ENCODE data around the gene PKIB.
"Not testable (repeated sequence)": the region's sequence is repeated elsewhere in the genome, so short reads cannot be mapped to it uniquely, and the experiment has no call there.

The PKIB gene, protein sequence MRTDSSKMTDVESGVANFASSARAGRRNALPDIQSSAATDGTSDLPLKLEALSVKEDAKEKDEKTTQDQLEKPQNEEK

DNA sequence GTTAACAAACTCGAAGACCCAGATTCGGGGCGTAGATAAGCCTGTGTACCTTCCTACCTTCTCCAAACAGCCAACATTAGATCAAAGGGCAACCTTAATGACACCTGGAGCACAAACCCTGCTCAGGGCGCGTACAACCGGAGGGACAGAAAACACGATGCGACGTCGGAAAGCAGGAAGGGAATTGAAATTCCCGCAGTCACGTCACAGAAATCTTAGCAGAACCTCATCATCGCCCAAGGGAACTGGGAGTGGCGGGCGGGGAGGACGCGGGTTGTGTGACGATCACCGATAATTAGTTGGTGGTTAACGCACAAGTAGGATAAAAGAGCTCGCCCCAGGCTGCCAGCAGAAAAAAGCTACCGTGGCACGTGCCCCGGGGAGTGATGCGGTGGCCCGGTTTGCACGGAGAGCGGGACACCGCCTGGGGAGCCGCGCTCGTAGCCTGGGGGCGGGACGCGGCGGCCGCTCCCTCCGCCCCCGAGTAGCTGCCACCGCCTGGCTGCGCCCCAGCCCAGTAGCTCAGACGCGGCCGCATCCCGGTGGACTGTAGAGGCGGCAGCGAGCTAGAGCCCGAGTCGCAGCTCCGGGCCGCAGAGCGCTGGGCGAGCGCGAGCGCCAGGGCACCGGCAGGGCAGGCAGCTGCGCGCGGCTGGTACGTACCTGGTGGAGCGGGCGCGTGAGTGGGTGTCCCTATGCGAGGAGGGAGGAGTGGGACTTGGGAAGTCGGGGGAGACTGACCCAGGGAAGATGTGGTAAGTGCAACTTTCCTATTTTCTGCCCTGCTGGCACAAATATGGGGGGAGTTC, at the start of gene PKIB:
TSS of gene PKIB (plus strand) at position 525 of the 809 bp plus-strand sequence. CDS start 107,390 bp downstream, outside the sequence.
- no peak for DNase-seq (ENCODE audit: low read depth in 2 of 2)

DNA sequence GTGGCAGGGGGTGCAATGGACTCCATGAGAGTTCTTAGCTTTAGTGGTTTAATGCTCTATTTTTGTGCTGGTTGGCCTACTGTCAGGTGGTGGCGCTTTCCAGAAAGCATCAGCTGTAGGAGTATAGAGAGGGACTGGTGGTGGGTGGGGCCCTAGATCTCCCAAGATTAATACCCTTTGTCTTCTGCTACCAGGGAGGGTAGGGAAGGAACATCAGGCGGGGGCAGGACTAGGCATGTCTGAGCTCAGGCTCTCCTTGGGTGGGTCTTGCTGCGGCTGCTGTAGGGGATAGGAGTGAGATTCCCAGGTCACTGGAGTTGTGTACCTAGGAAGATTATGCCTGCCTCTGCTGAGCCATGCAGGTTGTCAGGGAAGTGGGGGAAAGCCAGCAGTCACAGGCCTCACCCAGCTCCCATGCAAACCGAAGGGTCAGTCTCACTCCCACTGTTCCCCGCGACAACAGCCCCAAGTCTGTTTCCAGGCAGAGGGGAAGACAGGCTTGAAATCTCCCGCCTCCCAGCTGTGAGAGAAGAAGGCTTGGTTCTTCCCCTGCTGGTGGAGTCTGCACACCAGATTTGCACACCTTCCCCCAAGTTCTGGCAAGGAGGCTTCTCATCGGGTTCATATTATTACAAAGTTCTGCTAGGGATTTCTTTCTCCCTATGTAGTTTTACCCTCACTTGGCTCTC, 46.7 kb upstream of the PKIB start:
- DNase-seq (ENCODE audit: low read depth in 2 of 2): no peak

DNA sequence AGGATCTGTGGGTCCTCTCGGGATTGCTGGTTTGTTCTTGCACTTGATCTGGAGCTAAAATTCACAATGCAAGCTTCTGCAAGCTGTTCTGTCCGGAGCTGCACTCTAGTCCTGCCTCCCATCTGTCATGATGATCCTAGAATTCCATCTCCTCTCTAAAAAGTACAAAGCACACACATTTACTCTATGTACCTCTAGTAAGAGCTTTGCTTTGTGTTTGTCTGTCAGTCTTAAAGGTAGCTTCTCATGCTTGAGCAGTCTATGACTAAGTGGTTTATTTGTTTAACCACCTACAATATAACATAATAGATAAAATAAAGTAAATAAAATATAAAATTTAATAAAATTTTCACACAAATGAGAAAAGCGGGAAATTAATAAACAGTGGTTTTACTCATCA, 46.0 kb upstream of the PKIB start:
- DNase-seq (ENCODE audit: low read depth in 2 of 2): no peak

DNA sequence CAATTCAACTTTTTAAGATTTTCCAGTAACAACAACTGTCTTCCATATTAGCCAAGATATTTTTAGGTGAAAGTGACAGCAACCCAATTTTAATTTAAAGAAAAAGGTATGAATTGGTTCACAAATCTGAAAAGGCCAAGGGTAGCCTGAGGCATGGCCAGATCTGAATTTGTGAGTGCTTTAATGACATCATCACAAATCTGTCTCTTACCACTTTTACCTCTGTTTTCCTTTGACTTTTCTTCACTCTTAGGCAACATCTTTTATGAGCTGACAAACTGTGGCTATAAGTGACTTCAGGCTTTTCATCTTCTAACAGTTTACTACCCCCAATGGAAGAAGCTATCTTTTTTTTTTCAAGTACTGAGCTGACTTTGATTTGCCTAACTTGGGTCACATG, 44.5 kb upstream of the PKIB start:
- no peak for DNase-seq (ENCODE audit: low read depth in 2 of 2)

DNA sequence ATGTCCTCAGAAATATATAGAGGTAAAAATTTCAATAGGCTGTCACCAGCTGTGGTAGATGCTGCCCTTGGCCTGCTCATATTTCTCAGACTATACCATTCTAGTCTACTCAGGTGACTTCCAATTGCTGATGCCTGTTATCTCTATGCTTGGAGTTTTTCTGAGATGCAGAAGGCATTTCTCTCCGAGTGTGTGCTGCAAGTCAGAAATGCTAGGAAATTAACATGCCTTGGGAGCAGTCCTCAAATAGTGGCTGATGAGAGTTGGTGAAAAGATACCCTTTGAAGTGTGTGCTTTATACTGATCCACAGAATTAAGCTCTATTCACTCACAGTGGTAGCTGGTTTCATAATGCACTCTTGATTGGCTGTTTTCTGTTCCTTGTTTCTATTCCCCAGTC, 43.2 kb upstream of the PKIB start:
- DNase-seq (ENCODE audit: low read depth in 2 of 2): no peak

DNA sequence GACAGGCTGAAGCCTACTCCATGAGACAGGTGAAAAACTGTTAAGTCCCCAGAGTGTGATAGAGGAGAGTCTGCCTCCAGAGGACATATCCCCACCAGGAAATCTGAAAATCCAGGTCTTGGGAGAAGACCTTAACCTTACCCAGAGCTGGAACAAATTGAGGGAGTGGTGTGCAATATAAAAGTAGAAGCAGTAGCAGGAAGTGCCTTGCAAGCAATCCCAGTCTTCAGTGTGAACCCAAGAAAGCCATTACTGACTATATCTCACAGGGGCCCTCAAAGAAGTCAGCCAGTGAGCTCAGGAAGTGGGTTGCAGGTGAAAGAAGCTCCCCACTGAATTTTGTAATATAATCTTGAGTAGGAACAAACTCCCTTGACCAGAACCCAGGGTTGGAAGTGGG, 41.9 kb upstream of the PKIB start:
- DNase-seq (ENCODE audit: low read depth in 2 of 2): no peak

DNA sequence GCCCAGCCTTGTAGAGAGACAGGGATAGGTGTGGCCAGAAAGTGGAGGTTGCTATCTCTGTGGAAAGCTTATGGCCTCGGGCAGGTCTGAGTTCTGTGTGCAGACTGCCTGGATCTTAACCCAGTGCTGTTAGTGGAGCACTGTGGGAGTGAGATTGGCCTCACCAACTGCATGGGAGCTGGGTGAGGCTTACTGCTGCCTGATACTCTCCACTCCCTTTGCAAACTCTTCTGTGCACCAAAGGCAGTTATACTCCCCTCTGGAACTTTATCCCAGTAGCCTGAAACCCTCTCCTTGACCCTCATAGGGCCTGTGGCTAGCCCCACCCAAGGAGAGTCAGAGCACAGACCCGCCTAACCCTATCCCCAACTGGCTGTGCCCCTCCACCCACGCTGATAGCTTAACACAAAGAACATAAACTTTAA, 41.4 kb upstream of the PKIB start:
- no peak for DNase-seq (ENCODE audit: low read depth in 2 of 2)

DNA sequence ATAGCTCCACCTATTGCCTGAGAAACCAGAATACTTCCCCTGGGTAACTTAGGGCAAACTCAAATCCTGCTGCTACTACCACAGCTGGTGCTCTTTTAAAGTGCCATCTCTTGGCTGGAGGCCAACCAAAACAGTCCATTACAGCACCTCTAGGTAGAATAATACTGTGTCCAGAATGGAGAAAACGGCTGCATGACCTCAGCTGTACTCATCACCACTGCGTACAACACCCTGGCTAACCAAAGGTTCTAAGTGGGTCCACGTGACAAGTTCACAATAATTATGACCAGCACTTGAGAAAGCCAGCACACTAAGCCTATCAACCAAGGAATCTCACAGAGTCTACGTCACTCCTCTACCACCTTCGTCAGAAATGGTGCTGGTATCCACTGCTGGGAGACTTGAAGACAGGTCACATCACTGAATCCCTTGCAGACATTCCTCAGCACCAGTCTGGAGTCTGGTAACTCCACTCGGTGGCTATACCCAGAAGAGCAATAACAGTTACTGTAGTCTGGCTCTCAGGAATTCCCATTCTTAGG, 40.9 kb upstream of the PKIB start:
- DNase-seq (ENCODE audit: low read depth in 2 of 2): no peak

DNA sequence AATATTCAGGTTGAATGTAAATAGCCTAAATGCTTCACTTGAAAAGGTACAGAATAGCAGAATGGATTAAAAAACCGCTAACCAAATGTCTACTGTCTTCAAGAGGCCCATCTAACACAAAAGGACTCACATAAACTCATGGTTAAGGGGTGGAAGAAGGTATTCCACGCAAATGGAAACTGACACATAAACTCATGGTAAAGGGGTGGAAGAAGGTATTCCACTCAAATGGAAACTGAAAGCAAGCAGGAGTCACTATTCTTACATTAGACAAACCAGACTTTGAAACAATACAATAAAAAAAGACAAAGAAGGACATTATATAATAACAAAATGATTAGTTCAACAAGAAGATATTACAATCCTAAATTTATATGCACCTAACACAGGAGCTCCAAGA, 38.3 kb upstream of the PKIB start:
- no peak for DNase-seq (ENCODE audit: low read depth in 2 of 2)

DNA sequence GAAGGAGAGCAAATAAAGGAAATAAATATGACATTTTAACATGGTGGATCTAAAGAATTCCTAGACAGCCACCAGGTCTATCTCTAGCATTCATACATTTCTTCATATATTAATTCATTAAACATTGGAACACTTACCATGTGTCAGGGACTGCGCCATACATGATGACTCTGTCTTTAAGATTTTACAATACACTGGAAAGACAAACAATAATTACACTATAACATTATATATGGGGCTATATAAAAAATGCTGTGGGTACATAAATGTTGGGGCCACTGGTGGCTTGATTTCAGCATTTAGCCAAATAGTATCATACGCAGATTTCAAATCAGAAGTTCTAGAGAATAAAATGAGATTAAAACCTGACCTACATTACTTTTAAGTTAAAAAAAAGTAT, 33.3 kb upstream of the PKIB start:
- no peak for DNase-seq (ENCODE audit: low read depth in 2 of 2)

DNA sequence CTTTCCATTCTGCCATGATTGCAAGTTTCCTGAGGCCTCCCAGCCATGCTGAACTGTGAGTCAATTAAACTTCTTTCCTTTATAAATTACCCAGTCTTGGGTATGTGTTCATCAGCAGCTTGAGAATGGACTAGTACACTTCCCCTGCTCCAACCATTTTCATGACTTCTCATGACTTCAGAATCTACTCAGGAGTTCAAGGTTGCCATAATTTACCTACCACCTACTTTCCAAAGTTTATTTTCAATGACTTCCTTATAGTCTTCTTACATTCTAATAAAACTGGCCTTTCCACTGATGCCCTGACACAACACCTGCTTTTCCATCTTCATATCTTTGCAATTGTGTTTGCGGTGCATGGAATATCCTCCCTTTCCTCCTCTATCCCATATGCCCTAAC, 31.2 kb upstream of the PKIB start:
- DNase-seq (ENCODE audit: low read depth in 2 of 2): no peak

DNA sequence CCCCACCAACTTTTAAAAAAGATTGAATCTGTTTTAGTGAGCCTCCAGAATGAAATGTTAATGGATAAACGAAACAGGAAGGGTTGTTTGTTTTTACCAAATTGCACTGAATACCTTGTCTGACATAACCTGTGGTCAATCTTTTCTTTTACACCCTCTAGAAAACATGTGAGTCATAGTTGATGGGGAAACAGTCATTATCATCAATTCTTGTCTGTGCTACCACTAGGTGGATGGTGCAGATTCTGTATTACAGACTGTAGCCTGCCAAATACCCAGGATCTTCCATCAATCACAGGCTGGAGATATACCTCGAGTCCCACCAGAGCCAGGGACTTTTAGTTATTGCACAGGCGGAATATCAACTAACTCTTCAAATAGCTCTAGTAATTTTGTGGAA, 29.5 kb upstream of the PKIB start:
- no peak for DNase-seq (ENCODE audit: low read depth in 2 of 2)

DNA sequence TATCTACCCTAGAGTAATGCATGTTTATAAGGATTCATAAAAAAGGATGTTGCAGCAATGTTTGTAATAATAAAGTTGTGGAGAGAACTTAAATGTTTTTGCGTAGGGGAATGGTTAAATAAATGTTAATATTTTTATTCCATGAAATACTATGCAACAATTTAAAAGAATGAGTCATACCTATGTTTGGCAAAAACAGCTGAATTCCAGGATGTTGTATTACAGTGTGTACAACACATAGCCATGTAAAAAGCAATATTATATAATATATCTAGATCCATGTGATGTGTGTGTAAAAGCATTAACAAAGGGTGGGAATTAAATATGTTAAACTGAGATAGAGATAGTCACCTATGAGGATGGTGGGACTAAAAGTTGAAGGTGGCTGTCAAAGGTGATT, 21.1 kb upstream of the PKIB start:
- DNase-seq (ENCODE audit: low read depth in 2 of 2): no peak

DNA sequence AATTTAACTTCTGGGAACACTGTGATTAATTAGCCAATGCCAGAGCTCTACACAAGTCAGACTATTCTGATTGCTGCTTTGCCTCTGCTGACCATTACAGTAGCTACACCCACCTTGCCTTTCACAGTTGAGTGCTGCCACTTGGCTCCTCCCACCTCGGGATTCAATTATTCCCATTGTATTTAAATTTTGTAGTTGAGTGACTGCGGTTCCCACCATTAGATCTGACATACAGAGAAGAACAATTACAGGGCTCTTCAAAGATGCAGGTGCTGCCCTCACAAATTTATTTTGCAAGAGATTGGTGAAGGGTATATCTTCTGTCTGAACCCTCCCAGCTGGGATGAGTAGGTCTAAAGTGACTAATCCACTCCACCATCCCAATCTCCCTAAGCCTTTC, 11.9 kb upstream of the PKIB start:
- not testable (repeated sequence) for DNase-seq (ENCODE audit: low read depth in 2 of 2)

DNA sequence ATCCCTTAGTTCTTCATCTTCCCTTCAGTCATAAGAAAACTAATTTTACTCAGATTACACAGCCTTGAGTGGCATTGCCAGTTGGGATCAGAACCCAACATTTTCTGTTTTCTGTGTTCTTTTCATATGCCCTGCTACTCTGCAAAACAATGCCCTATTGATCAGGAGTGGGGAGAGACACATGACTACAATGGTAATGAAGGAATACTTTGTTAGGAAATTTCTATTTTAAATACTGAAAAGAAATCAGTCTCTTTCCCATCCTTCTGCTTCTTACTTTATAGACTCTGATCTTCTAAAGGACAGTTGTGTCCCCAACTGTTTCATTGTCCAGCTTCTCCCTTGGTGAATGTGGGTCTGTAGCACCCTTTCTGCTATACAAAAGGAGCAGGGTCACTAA, 5.5 kb upstream of the PKIB start:
- no peak for DNase-seq (ENCODE audit: low read depth in 2 of 2)

DNA sequence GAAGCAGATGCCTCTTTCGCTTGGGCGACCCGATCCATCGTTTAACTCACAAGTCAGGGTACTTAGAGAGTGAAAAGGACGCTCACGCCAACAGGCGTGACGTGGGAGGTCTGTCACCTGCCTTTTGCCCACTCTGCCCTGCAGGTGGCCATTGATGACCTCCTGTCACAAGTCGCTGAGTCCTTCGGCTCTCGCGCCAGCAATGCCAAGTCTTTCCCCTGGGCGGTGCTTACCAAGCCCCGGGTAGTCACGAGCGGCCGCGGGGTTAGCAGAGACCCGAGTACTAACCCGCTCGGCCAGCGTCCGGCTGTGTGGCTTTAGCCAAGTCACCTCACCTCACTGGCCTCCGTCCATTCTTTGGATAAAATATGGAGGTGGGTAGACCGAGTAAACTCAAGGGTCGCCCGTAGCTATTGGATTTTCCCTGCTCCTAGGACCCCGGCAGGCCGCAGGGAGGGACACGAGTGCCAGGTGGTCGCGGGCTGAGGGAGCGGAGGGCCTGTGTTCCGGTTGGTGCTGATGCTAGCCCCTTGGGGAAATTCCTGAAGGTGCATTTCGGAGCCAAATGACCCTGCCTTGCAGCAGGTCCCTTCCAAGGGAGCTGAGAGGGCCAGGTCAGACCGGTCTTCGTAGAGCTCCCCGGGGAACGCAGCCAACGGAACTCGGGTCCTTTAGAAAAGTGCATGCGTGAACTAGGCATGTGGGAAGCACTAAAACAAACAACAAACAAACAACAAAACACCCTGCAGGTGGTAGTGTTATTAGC, 668 bp downstream of the PKIB start:
- DNase-seq (ENCODE audit: low read depth in 2 of 2): no peak

DNA sequence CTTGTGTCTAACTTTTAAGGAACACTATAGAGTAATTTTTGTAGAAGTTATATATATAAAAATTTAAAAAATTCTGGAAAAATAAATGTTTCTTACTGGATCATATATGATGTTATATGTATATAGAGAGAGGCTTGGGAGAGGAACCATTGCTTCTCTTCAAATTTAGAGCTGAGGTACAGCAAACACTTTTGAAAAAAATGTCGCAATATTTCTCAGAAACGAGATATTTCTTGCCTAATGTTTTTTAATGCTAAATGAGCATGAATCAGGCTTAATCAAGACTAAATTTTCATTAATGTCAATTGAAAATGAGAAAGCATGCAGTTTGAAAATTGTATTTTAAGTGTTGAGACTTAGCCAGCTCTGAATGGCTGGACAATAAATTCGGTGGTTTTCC, 2.6 kb downstream of the PKIB start:
- no peak for DNase-seq (ENCODE audit: low read depth in 2 of 2)

DNA sequence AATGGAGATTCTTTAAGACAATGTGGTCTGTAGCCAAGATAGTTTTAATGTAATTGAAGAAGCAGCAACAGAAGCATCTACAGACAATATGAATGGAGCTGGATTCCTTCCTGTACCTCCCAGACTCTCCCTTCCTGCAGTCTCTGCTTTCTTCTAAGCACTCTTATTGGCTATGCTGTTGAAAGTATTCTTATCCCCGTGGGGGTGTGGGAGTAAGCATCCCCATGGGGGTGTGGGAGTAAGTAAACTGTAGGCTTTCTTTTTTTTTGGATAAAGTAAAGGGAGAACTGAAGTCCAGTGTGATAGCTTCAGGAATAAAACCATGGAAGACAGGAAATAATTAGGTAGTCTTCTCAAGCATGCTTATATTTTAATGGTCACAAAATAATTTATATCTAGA, 4.1 kb downstream of the PKIB start:
- DNase-seq (ENCODE audit: low read depth in 2 of 2): no peak

DNA sequence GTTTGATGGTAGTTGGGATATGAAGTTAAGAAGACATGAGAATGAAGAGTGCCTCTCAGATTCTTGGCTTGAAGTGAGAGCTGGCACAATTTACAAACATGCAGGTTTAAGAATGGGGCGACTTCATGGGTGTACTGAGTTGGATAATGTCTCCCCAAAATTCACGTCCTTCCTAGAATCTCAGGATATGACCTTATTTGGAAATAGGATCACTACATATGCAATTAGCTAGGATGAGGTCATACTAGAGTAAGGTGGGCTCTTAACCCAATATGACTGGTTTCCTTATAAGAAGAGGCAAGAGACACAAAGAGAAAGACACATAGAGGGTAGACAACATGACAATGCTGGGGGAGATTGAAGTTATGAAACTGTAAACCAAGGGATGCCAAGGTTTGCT, 5.2 kb downstream of the PKIB start:
- DNase-seq (ENCODE audit: low read depth in 2 of 2): no peak

DNA sequence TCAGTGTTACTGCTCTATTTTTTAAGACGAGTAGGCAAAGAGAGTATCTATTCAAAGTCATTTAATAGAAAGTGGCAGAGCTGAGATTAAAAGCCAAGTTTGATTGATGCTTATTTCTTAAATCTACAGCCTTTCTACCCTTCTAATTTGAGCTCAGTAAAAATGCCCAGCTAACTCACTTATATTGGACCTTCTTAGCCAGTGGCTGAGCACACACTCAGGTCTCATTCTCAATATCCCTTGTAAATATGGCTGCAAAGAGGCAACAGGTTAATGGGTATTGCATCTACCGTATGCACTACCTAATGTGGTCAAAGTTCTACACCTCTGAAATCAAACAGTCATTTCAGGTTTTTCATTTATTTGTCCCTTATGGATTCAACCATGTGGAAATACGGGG, 6.7 kb downstream of the PKIB start:
- no peak for DNase-seq (ENCODE audit: low read depth in 2 of 2)

DNA sequence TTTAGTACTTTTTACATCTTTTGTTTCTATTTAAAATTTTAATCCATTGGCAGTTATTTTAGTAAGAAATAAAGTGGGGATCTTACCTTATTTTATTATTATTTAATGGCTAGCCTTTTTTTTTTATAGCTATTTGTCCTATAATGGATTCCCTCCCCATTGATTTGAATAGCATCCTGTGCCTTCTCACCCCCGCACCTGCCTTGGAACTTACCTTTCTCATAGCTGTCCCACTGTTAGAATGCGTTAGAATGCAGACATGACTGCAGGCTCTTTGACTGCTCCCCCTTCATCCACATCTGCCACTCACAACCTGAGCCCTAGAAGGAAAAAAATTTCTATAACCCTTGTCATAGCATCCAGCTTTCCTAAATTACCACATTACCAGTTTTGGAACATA, 9.1 kb downstream of the PKIB start:
- DNase-seq (ENCODE audit: low read depth in 2 of 2): no peak

DNA sequence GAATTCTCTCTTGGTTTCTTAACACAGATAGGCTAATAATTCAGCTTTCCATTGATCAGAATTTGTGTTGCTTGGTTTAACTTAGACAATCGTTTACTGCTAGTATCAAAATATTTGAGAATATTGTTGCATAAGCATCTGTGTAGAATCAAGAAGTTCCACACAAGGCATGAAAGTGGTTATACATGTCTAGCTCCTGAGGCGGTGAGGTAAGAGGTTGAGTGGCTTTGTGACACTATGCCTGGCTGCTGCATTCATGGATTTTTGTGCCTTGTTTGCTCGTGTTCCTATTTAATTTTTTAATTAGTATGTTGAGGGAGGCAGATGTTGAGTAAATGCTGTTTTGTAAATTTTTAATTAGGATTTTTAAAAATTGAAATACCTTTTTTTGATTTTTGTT, 10.2 kb downstream of the PKIB start:
- DNase-seq (ENCODE audit: low read depth in 2 of 2): no peak
